Measurements from ENCODE around the gene FREM2.

FREM2 gene

DNA sequence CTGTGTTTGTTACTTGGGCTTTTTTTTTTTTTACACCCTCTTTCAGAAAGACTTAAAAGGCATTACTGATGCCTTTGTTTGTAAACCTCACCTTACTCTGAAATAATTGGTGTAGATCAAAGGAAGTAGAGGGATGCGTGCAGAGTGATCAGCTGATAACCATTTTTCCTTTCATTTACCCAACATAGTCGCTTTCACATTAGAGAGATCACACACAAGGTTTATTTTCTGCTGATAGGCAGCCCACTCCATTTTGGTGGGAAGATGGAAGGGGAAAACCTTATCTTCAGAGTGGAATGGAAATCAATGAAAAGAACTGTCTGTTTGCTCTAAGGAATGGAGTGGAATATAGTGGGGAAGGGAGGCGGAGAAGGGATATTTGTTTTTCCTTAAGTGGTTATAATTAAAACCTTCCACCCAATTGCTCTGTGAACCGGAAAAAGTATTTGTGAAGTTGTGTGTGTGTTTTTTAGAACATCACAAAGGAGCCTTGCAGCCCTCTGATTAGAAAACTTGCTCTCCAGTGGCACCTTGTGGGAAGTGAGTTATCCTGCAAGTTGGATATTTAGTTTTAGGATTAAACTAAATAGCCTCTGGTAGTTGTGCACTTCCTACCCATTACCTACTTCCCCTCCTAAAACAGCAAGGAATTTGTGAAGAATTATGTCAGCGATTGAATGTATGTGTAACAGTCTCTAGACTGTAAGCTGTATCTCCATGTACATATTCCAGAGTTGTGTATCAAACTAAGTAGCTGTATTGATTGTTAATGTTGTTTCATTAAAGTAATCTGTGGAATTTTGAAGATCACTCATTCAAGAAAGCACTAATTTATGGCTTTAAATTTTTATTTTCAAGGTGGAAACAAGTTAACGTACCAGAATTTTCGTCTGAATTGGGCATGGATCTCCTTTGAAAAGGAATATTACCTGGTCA is 76.8 kb downstream of the FREM2 start:
- DNase-seq, result peak in 1 of 2 experiments; percentile 67

DNA sequence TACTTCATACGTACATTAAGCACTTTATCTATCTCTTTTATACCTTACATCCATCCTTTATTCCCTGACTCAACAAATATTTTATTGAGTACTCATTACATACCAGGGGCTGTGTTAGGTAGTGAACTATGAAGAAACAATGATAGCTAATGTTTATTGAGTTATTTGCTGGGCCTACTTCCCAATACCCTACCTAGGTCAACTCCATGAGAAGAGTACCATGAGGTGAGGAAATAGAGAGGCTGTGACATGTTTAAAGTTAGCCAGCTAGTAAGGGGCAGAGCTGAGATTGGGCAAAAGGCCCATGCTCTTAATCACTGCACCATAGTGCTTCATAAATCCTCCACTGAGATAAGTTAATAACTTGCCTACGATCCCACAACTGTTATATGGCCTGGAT is 79.9 kb downstream of the FREM2 start:
- no peak for DNase-seq

DNA sequence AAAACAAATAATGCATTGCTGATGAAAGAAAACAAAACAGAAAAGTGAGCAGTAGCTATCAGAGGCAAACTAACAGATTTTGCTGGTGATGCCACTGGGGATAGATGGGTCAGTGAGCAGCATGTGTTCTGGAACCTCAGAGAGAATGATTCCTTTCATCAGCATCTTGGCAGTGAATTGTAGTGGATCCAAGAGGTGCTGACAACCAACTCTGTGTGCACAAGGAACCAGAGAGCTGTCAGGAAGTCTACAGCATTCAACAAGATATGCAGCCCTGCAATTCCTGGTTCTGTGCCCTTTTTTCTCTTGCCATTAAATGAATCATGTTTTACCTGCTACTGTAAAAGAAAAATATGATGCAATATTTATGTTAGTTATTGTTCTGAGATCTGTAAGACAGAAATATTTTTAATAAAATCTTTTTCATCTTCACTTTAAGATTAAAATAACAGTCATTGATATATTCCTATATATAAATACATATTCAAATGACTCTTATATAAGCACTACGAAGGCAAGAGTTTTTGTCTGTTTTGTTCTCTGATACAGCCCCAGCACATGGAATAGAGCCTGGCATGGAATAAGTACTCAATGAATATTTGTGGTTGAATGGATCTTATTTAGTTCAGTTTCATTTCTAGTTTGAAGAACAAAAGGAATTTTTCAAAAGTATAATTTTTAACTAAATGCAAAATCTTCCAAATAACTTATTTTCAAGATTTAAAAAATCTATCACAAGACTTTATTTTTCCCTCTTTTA is 80.8 kb downstream of the FREM2 start:
- peak in 1 of 2 experiments; percentile 40 for DNase-seq

DNA sequence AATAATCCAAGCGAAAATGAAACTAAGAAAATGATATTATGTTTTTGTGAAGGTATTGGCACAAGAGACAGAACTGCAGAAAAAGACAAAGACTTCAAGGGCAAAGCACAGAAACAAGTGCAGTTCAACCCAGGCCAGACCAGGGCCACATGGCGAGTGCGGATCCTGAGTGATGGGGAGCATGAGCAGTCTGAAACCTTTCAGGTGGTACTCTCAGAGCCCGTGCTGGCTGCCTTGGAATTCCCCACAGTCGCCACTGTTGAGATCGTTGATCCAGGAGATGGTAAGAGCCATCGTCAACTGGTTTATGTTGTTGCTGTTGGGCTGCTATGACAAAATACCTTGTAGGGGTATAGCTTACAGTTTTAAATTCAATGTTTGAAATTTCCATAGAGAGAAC is 82.6 kb downstream of the FREM2 start:
- no peak for DNase-seq

DNA sequence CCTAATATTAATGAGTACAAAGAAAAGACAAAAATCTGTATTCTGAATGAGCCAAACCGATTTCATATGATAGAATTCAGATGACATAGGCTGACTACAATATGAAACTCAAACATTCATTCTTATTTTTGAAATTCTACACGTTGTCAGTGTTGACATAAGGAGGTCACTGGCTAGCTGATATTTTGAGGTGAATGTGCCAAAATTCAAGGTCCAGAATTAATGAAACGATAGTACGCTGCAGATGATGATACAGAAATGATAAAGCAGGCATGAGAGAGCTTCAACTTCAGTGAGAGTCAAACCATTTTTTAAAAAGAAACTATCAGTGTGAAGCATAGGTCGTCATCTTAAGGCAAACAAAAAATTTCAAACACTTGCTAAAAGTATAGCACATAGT is 88.2 kb downstream of the FREM2 start:
- DNase-seq, result no peak

DNA sequence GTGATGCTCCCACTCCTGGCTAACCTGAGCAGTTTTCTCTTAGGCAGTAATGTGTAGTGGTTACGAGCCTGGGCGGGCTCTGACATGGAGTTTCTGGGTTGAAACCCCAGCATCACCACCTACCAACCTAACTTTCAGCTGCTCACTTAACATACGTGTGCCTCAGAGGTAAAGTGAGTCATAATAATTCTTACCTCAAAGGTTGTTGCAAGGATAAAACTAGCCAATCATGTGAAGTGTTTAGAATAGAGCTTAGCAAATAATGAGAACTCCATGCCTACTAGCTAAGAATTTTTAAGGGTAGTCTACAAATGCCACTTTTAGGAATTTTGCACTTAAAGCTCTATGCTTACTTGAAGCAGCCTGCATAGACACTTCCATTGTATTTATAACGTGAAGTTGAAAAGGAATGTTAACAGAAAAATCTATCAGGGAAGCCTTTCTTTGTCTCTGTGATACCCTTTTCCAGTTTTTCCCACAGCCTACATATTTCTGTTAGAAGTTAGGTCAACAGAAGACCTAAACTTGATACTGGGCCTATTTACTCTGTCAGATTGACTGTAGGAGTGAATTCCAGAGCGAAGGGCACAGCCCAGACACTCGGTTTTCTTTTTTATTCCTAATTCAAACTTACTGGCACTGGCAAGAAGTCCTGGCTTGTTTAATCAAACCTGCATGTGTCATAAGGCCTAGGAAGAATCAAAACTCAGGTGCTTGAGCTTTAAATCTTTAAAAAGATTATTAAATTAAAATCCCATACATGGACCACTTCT is 90.7 kb downstream of the FREM2 start:
- DNase-seq, result no peak

DNA sequence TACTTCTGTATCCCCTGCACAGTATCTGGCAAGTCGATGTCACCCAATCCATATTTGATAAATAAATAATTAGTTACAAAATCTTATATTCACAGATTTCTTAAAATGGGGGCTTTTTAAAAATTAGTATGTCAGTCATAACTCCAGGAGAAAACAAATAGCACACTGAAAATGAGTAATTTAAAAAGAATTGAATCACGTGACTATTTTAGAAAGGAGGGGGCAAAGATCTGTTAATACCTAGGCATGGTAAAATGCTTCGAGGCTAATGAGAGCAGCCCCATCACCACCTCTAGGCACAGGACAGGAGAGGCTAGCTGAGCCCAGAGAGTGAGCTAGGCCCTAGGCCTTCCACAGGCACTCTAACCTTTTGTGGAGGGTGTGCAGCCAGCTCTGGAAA is 94.7 kb downstream of the FREM2 start:
- DNase-seq, result no peak

DNA sequence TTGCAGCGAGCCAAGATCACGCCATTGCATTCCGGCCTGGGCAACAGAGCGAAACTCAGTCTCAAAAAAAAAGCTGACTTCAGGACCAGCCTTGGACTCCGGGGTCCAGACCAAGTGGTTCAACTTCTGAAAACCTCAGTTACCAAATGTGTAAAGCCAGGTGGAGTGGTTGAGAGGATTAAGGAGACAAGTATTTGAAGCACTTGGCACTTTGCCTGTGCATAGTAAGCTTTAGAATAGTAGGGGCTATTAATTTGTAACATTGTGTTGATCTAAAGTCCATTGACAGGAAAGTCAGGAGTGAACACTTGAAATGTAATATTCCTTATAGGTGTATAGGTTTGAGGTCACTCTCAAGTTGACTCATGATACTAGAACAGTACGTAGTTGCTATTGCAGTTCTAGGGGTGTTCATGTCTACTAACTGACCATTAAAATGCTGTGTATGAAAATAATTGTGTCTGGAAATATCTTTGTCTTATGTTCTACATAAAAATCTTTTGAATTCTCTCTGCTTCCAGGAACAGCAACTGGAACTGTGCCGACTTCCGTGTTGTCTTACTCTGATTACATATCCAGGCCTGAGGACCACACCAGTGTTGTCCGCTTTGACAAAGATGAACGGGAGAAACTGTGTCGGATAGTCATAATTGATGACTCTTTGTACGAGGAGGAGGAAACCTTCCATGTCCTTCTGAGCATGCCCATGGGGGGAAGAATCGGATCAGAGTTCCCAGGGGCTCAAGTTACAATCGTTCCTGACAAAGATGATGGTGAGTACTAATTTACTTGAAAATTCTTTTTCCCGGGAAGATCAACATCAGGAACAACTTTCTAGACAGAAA is 97.4 kb downstream of the FREM2 start:
- no peak for DNase-seq

DNA sequence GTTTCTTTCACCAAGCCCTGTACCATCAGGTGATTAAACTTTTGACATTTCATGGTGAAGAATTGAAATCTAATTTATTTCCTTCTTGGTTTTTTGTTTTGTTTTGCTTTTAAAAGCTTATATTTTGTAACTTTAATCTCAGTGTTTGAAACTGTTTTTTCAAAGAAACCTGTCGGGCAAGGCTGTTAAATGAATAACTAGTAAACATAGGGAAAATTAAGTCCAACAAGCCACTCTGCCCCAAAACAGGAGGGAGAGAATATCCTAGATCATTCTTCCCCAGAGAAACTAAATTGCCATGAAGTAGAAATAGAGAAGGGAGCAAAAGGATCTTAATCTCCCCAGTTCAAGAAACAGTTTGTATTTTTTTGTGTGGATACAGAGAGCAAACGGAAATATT is 98.2 kb downstream of the FREM2 start:
- DNase-seq, result no peak

DNA sequence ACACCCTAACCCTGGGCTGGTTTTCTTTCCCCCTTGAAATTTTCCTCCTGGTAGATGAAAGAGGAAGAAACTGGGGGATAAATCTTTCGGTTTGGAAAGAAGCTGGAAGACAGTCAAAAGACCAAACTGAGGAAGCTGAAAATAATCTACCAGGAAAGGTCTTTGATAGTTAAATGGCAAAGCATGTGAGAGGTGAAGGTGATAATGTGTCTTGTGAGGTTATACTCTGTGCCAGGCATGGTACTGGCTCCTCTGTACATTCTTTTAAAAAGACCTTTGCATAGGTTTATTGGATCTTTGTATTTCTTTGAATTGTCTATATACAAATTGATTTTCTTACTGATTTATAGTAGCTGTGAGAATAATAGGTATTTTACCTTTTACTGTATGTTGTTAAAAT is 98.6 kb downstream of the FREM2 start:
- no peak for DNase-seq

DNA sequence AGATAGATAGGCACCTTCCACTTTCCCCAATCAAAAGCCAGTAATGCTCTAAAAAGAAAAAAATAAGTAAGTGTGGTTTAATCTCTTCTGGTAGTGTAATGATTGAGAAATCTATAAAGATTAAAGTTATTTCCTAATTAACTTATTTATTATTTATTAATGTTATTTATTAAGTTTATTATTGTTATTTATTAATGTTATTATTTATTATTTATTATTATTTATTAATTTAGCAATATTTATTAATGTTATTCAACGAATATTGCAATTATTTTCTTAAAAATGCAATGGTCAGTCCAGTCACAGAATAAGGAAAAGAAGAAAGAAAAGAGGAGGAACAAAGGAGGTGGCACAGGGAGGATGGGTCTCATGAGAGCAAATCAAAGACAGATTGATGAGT is 100.7 kb downstream of the FREM2 start:
- no peak for DNase-seq

DNA sequence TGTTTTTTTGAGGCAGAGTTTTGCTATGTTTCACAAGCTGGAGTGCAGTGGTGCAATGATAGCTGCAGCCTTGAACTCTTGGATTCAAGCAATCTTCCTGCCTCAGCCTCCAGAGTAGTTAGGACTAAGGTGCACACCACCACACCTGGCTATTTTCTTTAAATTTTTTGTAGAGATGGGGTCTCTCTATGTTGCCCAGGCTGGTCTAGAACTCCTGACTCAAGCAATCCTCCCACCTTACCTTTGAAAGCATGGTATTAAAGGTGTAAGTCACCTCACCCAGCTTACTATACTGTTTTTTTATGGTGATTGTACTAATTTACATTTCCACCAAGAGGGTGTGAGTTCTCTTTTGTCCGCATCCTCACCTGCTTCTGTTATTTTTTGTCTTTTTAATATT is 110.0 kb downstream of the FREM2 start:
- no peak for DNase-seq

DNA sequence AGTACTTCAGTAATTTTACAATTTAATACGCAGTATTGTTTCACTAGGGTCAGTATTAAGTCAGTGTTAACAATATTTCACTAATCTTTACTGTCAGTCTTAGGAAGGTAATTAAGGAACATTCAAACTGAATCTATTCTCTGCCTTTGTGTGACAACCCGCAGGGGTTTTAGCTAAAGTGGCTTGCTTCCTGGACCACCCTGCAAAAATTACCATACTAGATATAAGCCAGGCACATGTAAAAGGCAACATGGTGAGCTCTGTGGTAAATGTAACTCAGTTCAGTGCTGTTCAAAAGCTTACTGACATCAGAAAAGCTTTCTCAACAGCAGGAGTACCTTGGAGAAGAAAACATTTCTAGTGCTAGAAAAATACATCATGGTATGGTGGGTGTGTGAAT is 116.7 kb downstream of the FREM2 start:
- DNase-seq, result no peak

DNA sequence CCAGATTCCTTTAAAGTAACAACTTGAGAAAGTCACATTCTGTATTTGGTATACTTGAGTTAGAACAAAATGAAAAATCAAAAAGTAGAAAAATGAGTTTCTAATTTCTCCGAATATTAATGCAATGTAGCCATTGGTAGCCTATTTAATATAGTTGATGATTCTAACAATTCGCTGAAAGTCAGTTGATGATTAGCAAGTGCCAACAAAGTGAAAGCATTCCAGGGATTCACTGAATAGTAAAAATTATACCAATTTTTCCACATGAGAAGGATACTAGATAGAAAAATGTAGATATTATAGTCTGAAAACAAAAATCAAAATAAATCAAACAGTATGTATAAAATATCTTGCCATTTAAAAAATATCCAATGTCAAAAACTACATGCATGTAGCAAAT is 117.2 kb downstream of the FREM2 start:
- peak in 1 of 2 experiments; percentile 29 for DNase-seq

DNA sequence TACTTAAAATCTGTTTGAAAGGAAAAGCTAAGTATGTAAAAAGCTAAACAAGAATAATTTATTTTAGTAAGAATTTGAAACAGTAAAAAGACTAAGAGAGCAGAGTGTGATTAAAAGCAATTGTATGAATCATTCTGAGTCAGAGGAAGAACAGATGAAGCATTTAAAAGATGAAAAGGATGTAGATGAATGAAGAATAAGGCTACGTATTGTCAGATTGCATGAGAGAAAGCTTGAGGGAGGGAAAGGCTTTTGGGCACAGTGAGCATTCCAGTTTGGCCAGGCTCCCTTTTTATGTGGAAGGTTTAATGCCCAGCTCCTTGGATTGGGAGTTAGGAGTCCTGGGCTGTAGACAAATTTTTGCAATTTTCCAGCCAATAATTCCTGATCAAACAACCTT is 117.7 kb downstream of the FREM2 start:
- peak in 1 of 2 experiments; percentile 40 for DNase-seq

DNA sequence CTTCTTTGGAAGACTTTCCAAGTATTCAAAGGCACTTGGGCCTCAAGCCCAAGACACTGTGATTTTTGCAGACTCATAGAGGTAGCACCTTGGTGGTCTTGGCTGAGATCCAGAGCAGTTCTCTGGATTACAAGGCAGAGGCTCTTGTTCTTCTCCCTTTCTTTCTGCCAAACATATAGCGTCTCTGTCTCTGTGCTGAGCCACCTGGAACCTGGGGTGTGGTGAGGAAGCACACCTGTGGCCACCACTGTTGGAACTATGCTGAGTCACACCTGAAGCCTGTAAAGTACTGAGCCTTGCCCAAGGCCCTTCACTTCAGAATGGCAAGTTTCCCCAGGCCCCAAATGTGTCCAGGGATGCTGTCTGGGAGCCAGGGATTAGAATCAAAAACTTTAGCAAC is 127.5 kb downstream of the FREM2 start:
- no peak for DNase-seq

DNA sequence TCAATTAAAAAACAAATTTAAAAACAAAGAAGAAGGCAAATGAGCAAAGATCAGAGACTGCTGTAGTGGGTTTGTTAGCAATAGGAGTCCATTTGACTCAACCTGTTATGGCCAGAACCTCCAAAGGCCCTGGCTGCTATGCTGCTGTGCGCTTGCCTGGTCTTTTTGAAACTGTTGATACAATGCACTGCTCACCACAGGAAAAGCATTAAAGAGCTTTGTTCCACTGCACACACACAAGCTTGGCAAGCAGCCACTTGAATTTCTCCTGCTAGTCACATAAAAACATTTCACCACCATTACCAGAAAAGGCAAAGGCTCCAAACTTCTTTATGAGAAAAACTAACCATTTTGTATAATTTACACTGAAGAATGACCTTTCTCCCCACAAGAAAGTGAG is 132.2 kb downstream of the FREM2 start:
- peak; percentile 2 to 46 for DNase-seq

DNA sequence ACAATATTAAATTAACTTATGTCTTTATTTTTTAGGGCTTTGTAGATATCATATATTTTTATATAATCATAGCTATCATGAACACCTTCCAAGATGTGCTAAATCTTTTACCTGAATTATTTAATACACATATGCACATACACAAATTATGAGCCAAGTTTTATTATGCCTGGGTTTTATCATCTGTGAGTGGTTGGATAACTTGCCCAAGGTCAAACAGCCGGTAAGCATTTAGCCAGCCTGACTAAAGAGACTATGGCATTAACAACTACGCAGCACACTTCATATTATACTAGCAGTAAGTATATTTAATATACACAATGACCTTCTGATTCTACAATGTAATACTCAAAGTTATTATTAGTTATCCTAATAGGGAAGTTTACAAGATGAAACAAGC is 132.7 kb downstream of the FREM2 start:
- no peak for DNase-seq

DNA sequence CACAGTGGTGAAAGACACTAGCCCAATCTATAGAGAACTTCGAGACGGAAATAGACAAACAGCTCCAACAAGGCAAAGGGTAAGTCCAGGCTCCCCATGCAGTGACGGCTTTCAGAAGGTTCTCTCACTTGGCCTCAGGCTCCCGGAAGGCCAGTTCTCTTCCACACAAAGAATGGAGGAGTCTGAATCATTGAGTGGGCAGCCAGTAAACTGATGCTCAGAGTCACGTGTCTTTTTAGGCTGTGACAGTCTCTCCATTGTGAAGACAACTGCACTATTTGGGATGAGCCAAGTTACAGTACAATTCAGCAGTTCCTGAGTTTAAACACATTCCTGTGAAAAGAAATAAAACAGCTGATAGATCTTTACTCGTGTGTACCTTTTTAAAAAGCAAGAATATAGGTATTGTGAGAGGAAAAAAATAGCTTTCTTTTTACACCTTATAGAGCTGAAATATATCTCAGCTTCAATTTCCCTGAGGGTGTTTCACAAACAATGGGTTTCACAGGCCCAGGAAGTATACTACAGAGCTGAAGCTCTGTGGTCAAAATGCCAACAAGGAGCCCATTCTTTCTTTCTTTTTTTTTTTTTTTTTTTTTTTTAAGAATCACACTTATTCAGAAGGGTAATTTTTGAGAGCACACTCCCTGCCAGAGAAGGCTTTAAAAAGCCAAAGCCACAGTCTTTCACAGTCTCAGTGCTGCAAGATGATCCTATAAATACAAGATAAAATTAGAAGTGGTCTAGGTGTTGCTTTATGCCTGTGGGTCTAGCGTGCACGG is 135.1 kb downstream of the FREM2 start:
- no peak for DNase-seq

DNA sequence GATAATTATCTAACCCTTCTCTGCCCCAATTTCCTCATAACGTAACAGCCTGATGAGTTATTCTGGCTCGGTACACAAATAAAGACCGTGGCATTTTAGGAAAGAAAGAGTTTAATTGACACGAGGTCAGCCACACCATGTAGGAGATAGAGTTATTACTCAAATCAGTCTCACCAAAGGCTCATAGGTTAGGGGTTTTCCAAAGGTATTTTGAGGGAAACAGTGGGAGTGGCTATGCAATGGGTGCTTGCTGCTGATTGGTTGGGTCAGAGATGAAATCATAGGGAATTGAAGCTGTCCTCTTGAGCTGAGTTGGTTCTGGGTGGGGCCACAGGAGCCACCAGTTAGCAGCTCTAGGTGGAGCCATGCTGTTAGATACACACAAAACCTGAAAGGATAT is 137.5 kb downstream of the FREM2 start:
- DNase-seq, result no peak

DNA sequence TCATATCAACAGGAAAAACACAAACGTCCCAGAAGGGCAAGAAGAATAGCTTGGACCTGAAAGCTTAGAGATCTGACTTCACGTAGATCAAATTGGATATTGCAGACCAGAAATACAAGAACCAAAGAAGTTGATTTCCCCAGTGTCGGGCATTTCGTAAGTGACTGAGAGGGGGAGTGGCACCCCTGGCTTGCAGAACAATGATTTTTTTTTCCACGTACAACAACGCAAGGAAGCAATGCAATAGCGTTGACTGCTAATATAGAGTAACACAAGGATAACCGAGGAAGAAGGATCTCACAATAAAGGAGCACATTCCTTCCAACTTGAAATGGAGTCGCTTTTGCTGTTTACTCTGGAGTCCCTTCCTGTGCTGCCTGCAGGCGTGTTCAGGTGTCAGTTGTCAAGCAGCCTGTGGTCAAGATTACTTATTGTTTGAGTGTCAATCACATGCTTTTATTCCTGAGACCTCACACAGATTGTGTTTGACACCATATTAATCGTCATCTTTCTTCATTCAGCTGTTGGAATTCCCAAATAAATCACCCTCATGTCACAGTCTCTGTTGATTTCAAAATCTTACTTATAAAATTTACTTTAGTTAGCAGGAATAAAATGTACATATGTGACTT is 139.4 kb downstream of the FREM2 start:
- no peak for DNase-seq

Measured in NCI-H446 (cell line).